ENCODE results near the gene ENPP7.

DNA sequence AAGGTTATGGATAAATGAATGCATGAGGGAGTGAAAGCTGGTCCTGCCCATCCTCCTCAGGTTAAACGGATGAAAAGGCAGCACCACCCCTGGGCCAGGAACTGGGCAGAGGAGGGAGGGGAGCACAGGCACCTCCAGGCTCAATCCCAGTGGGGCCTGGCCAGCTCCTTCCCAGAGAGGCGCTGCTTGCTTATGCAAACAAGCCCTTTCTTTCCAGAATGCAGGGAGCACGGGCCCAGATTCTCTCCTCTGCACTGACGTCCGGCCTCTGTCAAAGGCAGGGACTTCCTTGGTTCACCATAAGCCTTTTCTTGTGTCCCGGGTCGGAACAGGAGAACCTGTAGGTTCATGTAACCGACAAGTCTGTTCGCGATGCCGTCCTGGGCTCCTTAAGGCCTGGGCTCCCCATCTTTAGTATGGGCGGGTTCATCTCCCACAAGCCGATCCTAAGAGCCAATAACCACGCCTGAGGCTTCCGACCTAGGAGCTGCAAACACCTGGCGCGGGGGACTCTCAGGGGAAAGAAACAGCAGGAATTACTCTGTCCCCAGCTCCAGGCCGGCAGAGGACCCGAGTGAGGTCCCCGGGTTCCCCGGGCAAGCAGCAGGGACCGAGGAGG lies 16.3 kb downstream of the ENPP7 start:
- TF ChIP-seq EZH2 (IDR thresholded peaks at IDR 0.05; ENCODE audit: insufficient read depth, poor library complexity, severe bottlenecking) (peak; percentile 91), EZH2phosphoT487 (IDR thresholded peaks at IDR 0.05; ENCODE audit: insufficient read depth, low read depth) (peak; percentile 32; the same call in 1 of the 2 replicates)
